HFFc6 (cell line): ENCODE measurements around the gene DRAM1. TPM values are rescaled to one million over a fixed set of nuclear protein-coding genes. Genes with fewer than 3 reads are reported as not detected.

ENCODE experiments used
- DNase-seq: peaks from one replicate; pipeline ENCODE4 v3.0.0-alpha.2; 2018
- H3K27ac Mint-ChIP-seq: 2 replicates; pipeline ENCODE4 v1.8.0; 2020; ENCODE audit warnings: mild to moderate bottlenecking, mixed read lengths
- H3K27me3 Mint-ChIP-seq: 2 replicates; pipeline ENCODE4 v1.8.0; 2021; ENCODE audit warnings: mild to moderate bottlenecking, moderate library complexity, mixed read lengths; ENCODE audit not compliant: insufficient read depth
- H3K36me3 Mint-ChIP-seq: 2 replicates; pipeline ENCODE4 v1.8.0; 2021; ENCODE audit warnings: low read depth, mixed read lengths
- H3K4me1 Mint-ChIP-seq: 2 replicates; pipeline ENCODE4 v1.8.0; 2020; ENCODE audit warnings: low read depth, mixed read lengths
- H3K4me3 Mint-ChIP-seq: 2 replicates; pipeline ENCODE4 v1.8.0; 2020; ENCODE audit warnings: mild to moderate bottlenecking, moderate library complexity, mixed read lengths
- H3K9me3 Mint-ChIP-seq: 2 replicates; pipeline ENCODE4 v1.8.0; 2020; ENCODE audit warnings: mild to moderate bottlenecking, mixed read lengths
- CTCF ChIP-seq: fragments of 200-600 bp; sonication (generic); IDR thresholded peaks from 2 replicates; pipeline ENCODE4 v1.5.0; 2021; ENCODE audit warnings: antibody characterized with exemption, mild to moderate bottlenecking
- total RNA-seq, 6 experiments: library from RNA; stranded (reverse); fragmentation: NEBNext Ultra II Directional; extraction: Animal tissue kit (Norgen Biotek cat#: 25700); gene quantifications; 2 replicates in 1 of 6; 3 replicates in 5 of 6; pipeline ENCODE4 v1.2.3, GENCODE V29; 2021

The DRAM1 gene
- total RNA-seq, 6 experiments from 2014 or later: 109 to 136 (median 122) TPM

- Mint-ChIP-seq H3K27ac (no peak overlapping the region), H3K4me1 (no peaks in the 10 kb centered on the region), H3K27me3 (no peaks in the 10 kb centered on the region; the same call in 1 of the 2 replicates), H3K4me3 (no peak overlapping the region), H3K36me3 (no peaks in the 10 kb centered on the region), H3K9me3 (no peaks in the 10 kb centered on the region)
- DNase-seq: no peak
- no peak for TF ChIP-seq CTCF
Measured at GRCh38 chr12:101967506-101967905, 90.1 kb downstream of the DRAM1 start.

DNA sequence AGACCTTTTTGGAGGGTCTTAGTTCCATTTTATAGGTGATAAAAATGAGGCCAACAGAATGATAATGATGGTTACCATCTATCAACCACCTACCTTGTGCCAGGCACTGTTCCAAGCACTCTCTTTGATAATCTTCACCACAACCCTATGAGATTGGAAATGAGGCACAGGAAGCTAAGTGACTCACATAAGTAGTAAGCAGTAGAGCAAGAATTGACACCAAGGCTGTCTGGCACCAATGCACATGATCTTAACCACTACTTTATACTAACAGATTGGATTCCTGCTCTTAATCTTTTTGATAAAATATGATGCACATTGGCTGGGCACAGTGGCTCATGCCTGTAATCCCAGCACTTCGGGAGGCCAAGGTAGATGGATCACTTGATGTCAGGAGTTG lies 91.4 kb downstream of the DRAM1 start:
- Mint-ChIP-seq H3K27ac (no peak overlapping the region), H3K9me3 (no peaks in the 10 kb centered on the region), H3K4me3 (no peak overlapping the region), H3K36me3 (no peaks in the 10 kb centered on the region), H3K4me1 (no peaks in the 10 kb centered on the region), H3K27me3 (no peaks in the 10 kb centered on the region; the same call in 1 of the 2 replicates)
- TF ChIP-seq CTCF: no peak
- DNase-seq: no peak

Other genes with a start within 250 kb of the DRAM1 start
- gene CHPT1, start 179.9 kb upstream of the DRAM1 start, total RNA-seq: 10 to 100 TPM; 28.1 to 38.8 (median 34.5) TPM
- gene SYCP3, start 138.1 kb upstream of the DRAM1 start, total RNA-seq: not detected
- gene GNPTAB, start 46.6 kb upstream of the DRAM1 start, total RNA-seq: 10 to 100 TPM; 37.1 to 53.6 (median 44.9) TPM
- gene WASHC3, start 184.4 kb downstream of the DRAM1 start, total RNA-seq: 10 to 100 TPM; 49.2 to 61.0 (median 54.8) TPM
- gene NUP37, start 242.5 kb downstream of the DRAM1 start, total RNA-seq: 10 to 100 TPM; 36.0 to 53.9 (median 47.8) TPM
- 10 to 100 TPM in 5 of 6 experiments, 1 to 10 TPM in 1; 8.6 to 13.6 (median 12.6) TPM for gene PARPBP, start 242.6 kb downstream of the DRAM1 start, total RNA-seq